ENCODE data around the gene SCYGR1.
A peak's percentile ranks its signal among the peaks of the same experiment; 100 is the strongest.
"Not testable (repeated sequence)": the region's sequence is repeated elsewhere in the genome, so short reads cannot be mapped to it uniquely, and the experiment has no call there.

SCYGR1 gene

GRCh38 chr2:227365833-227366232 is 21.9 kb downstream of the SCYGR1 start:
- H4K20me1 ChIP-seq (ENCODE audit: insufficient read depth, low read length), result no peaks in the 10 kb centered on the region
- no peaks in the 10 kb centered on the region for H3F3A ChIP-seq (ENCODE audit: insufficient read depth, low read length)
- no peak overlapping the region for H2AFZ ChIP-seq (ENCODE audit: low read length)
- no peaks in the 10 kb centered on the region for H3K9me2 ChIP-seq (ENCODE audit: low read depth, low read length)
- H3K79me2 ChIP-seq (ENCODE audit: insufficient read depth, low read length), result no peaks in the 10 kb centered on the region
- no peaks in the 10 kb centered on the region for H3K4me1 ChIP-seq (ENCODE audit: insufficient read depth, low read length, severe bottlenecking)
- no peaks in the 10 kb centered on the region for H3K36me3 ChIP-seq (ENCODE audit: insufficient read depth, low read length)
- H3K27me3 ChIP-seq (ENCODE audit: insufficient read depth, low read length), result no peaks in the 10 kb centered on the region
- H3K27ac ChIP-seq (ENCODE audit: low read depth, low read length, poor library complexity, severe bottlenecking), result no peak overlapping the region
- TF ChIP-seq, protein P1, sequence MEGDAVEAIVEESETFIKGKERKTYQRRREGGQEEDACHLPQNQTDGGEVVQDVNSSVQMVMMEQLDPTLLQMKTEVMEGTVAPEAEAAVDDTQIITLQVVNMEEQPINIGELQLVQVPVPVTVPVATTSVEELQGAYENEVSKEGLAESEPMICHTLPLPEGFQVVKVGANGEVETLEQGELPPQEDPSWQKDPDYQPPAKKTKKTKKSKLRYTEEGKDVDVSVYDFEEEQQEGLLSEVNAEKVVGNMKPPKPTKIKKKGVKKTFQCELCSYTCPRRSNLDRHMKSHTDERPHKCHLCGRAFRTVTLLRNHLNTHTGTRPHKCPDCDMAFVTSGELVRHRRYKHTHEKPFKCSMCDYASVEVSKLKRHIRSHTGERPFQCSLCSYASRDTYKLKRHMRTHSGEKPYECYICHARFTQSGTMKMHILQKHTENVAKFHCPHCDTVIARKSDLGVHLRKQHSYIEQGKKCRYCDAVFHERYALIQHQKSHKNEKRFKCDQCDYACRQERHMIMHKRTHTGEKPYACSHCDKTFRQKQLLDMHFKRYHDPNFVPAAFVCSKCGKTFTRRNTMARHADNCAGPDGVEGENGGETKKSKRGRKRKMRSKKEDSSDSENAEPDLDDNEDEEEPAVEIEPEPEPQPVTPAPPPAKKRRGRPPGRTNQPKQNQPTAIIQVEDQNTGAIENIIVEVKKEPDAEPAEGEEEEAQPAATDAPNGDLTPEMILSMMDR (IDR thresholded peaks at IDR 0.05; ENCODE audit: low read length), result no peak
- no peak for TF ChIP-seq EZH2 (IDR thresholded peaks at IDR 0.05; ENCODE audit: borderline replicate concordance, low read length)
- no peak overlapping the region for H3K9ac ChIP-seq (ENCODE audit: low read length)
- no peaks in the 10 kb centered on the region for H3K9me3 ChIP-seq (ENCODE audit: low read length)
- H3K4me3 ChIP-seq (ENCODE audit: low read depth, low read length, poor library complexity, severe bottlenecking), result no peak overlapping the region
- H3K4me2 ChIP-seq (ENCODE audit: low read length), result no peak overlapping the region

GRCh38 chr2:227364585-227365263 is 23.0 kb downstream of the SCYGR1 start:
- H4K20me1 ChIP-seq (ENCODE audit: insufficient read depth, low read length); H3K4me1 ChIP-seq (ENCODE audit: insufficient read depth, low read length, severe bottlenecking); H3K27ac ChIP-seq (ENCODE audit: low read depth, low read length, poor library complexity, severe bottlenecking); H3K9me2 ChIP-seq (ENCODE audit: low read depth, low read length); H3K9ac ChIP-seq (ENCODE audit: low read length); H2AFZ ChIP-seq (ENCODE audit: low read length); H3K4me3 ChIP-seq (ENCODE audit: low read depth, low read length, poor library complexity, severe bottlenecking); H3K79me2 ChIP-seq (ENCODE audit: insufficient read depth, low read length); H3K9me3 ChIP-seq (ENCODE audit: low read length); H3K4me2 ChIP-seq (ENCODE audit: low read length); H3F3A ChIP-seq (ENCODE audit: insufficient read depth, low read length); H3K36me3 ChIP-seq (ENCODE audit: insufficient read depth, low read length); H3K27me3 ChIP-seq (ENCODE audit: insufficient read depth, low read length): not testable (repeated sequence)

DNA sequence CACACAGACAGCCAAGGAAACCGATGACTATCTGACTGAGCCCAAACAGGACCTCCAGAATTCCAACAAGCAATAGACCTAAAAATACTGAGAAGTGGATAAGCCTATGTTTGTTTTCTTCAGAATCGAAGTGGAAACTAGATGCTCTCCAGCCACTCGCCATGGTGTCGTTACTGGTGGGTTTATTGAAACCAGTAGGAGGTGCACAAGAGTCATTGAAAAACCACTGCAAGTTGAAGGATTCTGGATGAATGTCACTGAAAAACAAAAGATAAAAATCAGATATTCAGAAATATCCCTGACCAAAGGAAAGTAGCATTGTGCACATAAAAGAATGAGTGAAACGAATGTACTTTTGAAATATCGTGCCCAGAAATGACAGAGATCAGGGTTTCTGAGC is 24.0 kb downstream of the SCYGR1 start:
- Histone ChIP-seq H3F3A (ENCODE audit: insufficient read depth, low read length) (no peaks in the 10 kb centered on the region), H3K79me2 (ENCODE audit: insufficient read depth, low read length) (no peaks in the 10 kb centered on the region), H3K36me3 (ENCODE audit: insufficient read depth, low read length) (peaks cover 18% of the 10 kb centered on the region), H3K27ac (ENCODE audit: low read depth, low read length, poor library complexity, severe bottlenecking) (no peak overlapping the region), H2AFZ (ENCODE audit: low read length) (no peak overlapping the region), H3K9me2 (ENCODE audit: low read depth, low read length) (no peaks in the 10 kb centered on the region), H3K27me3 (ENCODE audit: insufficient read depth, low read length) (no peaks in the 10 kb centered on the region), H3K4me3 (ENCODE audit: low read depth, low read length, poor library complexity, severe bottlenecking) (no peak overlapping the region), H3K9ac (ENCODE audit: low read length) (no peak overlapping the region), H3K4me1 (ENCODE audit: insufficient read depth, low read length, severe bottlenecking) (no peaks in the 10 kb centered on the region), H3K9me3 (ENCODE audit: low read length) (no peaks in the 10 kb centered on the region), H3K4me2 (ENCODE audit: low read length) (no peak overlapping the region), H4K20me1 (ENCODE audit: insufficient read depth, low read length) (no peaks in the 10 kb centered on the region)
- TF ChIP-seq, protein P1 (IDR thresholded peaks at IDR 0.05; ENCODE audit: low read length), result peak; percentile 66
- TF ChIP-seq EZH2 (IDR thresholded peaks at IDR 0.05; ENCODE audit: borderline replicate concordance, low read length), result no peak

DNA sequence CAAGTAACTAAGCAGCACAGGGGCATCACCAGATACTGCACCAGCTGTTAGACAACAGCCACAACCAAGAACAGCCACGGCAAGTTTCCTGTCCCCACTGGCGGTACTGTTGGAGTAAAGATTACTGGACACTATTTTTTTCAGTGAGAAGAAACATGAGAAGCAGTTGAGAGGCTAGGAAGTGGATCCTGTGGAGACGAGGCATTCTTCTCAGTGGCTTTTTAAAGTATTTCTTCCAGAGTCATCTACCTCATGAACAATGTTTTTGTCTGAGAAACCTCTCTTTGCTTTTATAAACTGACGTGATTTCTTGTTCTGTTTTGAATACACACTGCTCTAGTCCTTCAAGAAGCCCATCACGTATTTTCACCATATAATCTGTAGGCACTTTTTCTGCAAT is 27.4 kb downstream of the SCYGR1 start:
- no peaks in the 10 kb centered on the region for H3K9me2 ChIP-seq (ENCODE audit: low read depth, low read length)

More for the DNA sequence above, 27.4 kb downstream of the SCYGR1 start:
- no peak overlapping the region for H3K27ac ChIP-seq (ENCODE audit: low read depth, low read length, poor library complexity, severe bottlenecking)
- no peaks in the 10 kb centered on the region for H3F3A ChIP-seq (ENCODE audit: insufficient read depth, low read length)
- H3K4me3 ChIP-seq (ENCODE audit: low read depth, low read length, poor library complexity, severe bottlenecking), result no peak overlapping the region
- no peaks in the 10 kb centered on the region for H3K79me2 ChIP-seq (ENCODE audit: insufficient read depth, low read length)
- no peaks in the 10 kb centered on the region for H3K4me1 ChIP-seq (ENCODE audit: insufficient read depth, low read length, severe bottlenecking)
- no peak overlapping the region for H3K4me2 ChIP-seq (ENCODE audit: low read length)
- no peak overlapping the region for H3K9ac ChIP-seq (ENCODE audit: low read length)
- TF ChIP-seq, protein P1 (IDR thresholded peaks at IDR 0.05; ENCODE audit: low read length), result no peak
- no peak for TF ChIP-seq EZH2 (IDR thresholded peaks at IDR 0.05; ENCODE audit: borderline replicate concordance, low read length)
- H3K9me3 ChIP-seq (ENCODE audit: low read length), result no peaks in the 10 kb centered on the region
- no peaks in the 10 kb centered on the region for H4K20me1 ChIP-seq (ENCODE audit: insufficient read depth, low read length)
- H3K27me3 ChIP-seq (ENCODE audit: insufficient read depth, low read length), result no peaks in the 10 kb centered on the region
- H3K36me3 ChIP-seq (ENCODE audit: insufficient read depth, low read length), result peaks cover 51% of the 10 kb centered on the region
- H2AFZ ChIP-seq (ENCODE audit: low read length), result no peak overlapping the region

All from OCI-LY1 (cell line).